ENCODE results near the gene THRAP3.

Gene THRAP3

GRCh38 chr1:36328713-36329112 lies 104.5 kb downstream of the THRAP3 start:
- no peak for DNase-seq

GRCh38 chr1:36329817-36330216 lies 105.6 kb downstream of the THRAP3 start:
- DNase-seq, result no peak

- no peak for DNase-seq
These were observed 106.7 kb downstream of the THRAP3 start for GRCh38 chr1:36330940-36331339.

- no peak for DNase-seq
These were observed 113.6 kb downstream of the THRAP3 start for GRCh38 chr1:36337830-36338229.

- no peak for DNase-seq
These were observed 115.0 kb downstream of the THRAP3 start for GRCh38 chr1:36339215-36339614.

GRCh38 chr1:36339615-36340014 lies 115.4 kb downstream of the THRAP3 start:
- DNase-seq, result no peak

- no peak for DNase-seq
These were observed 117.5 kb downstream of the THRAP3 start for GRCh38 chr1:36341626-36342320.

- no peak for DNase-seq
These were observed 118.4 kb downstream of the THRAP3 start for GRCh38 chr1:36342426-36343185.

- DNase-seq, result no peak
These were observed 119.6 kb downstream of the THRAP3 start for GRCh38 chr1:36343651-36344394.

GRCh38 chr1:36344395-36344680 lies 120.1 kb downstream of the THRAP3 start:
- no peak for DNase-seq

- no peak for DNase-seq
These were observed 121.1 kb downstream of the THRAP3 start for GRCh38 chr1:36345353-36345752.

- no peak for DNase-seq
These were observed 122.6 kb downstream of the THRAP3 start for GRCh38 chr1:36346741-36347370.

GRCh38 chr1:36349241-36349671 lies 125.0 kb downstream of the THRAP3 start:
- DNase-seq, result no peak

GRCh38 chr1:36349839-36350238 lies 125.6 kb downstream of the THRAP3 start:
- no peak for DNase-seq

GRCh38 chr1:36350659-36351226 lies 126.5 kb downstream of the THRAP3 start:
- DNase-seq, result no peak

GRCh38 chr1:36351227-36351977 lies 127.2 kb downstream of the THRAP3 start:
- DNase-seq, result no peak

GRCh38 chr1:36352125-36352909 lies 128.1 kb downstream of the THRAP3 start:
- no peak for DNase-seq

GRCh38 chr1:36352910-36353878 lies 129.0 kb downstream of the THRAP3 start:
- no peak for DNase-seq

GRCh38 chr1:36354486-36354885 lies 130.2 kb downstream of the THRAP3 start:
- no peak for DNase-seq

Data from NCI-H1436 treated with DMSO at 0.1 percent for 48 hours (cell line).